Stimulated activated CD4-positive, alpha-beta T cell treated with anti-CD3 and anti-CD28 coated beads, TNF-alpha, amount 100 ng/mL, for 1 hour (primary cell): ENCODE data around the gene RBM12.

Experiments used
- DNase-seq, 3 donors: peaks; one replicate each; pipeline ENCODE4 v3.0.0-alpha.2; 2020; ENCODE audit warnings: low read depth in 3 of 3, low spot score in 1 of 3

RBM12 gene

GRCh38 chr20:35626386-35627001, 38.2 kb downstream of the RBM12 start:
- DNase-seq, result no peak

- DNase-seq, result no peak
Observed at GRCh38 chr20:35625584-35626385, 38.9 kb downstream of the RBM12 start.

GRCh38 chr20:35621560-35621946, 43.1 kb downstream of the RBM12 start:
- no peak for DNase-seq

- no peak for DNase-seq
Observed at GRCh38 chr20:35620818-35621559, 43.7 kb downstream of the RBM12 start.

GRCh38 chr20:35619196-35620095, 45.3 kb downstream of the RBM12 start:
- DNase-seq, result peak; percentile 34 to 72 (median 46)

- no peak for DNase-seq
Observed at GRCh38 chr20:35618263-35619131, 46.2 kb downstream of the RBM12 start.

GRCh38 chr20:35617397-35618262, 47.1 kb downstream of the RBM12 start:
- DNase-seq, result no peak

GRCh38 chr20:35616465-35617396, 48.0 kb downstream of the RBM12 start:
- DNase-seq, result no peak

GRCh38 chr20:35615667-35616464, 48.8 kb downstream of the RBM12 start, which contains the start of gene SPAG4:
Gene SPAG4, plus strand, starts transcription at chr20:35615829. Its CDS starts 175 bp downstream, at chr20:35616004.
- peak; percentile 99 to 100 (median 100) for DNase-seq

GRCh38 chr20:35611482-35611881, 53.2 kb downstream of the RBM12 start:
- no peak for DNase-seq

GRCh38 chr20:35610833-35611427, 53.8 kb downstream of the RBM12 start:
- DNase-seq, result no peak

GRCh38 chr20:35607003-35607735, 57.5 kb downstream of the RBM12 start:
- no peak for DNase-seq

GRCh38 chr20:35606127-35606526, 58.6 kb downstream of the RBM12 start:
- no peak for DNase-seq

GRCh38 chr20:35604449-35604747, 60.3 kb downstream of the RBM12 start:
- no peak for DNase-seq

- DNase-seq, result no peak
Observed at GRCh38 chr20:35603695-35604448, 60.8 kb downstream of the RBM12 start.
